IPS-18a (cell line): ENCODE measurements around the gene MYH14.
"Not testable (repeated sequence)": the region's sequence is repeated elsewhere in the genome, so short reads cannot be mapped to it uniquely, and the experiment has no call there.

Source experiments
- H3K27ac ChIP-seq: one replicate; pipeline ENCODE4 v1.5.1; 2013; ENCODE audit warnings: low read length
- H3K27me3 ChIP-seq: one replicate; pipeline ENCODE4 v1.6.1; 2013; ENCODE audit warnings: mild to moderate bottlenecking, low read length; ENCODE audit not compliant: control insufficient read depth, insufficient read depth
- H3K36me3 ChIP-seq: one replicate; pipeline ENCODE4 v1.6.1; 2013; ENCODE audit warnings: low read depth, low read length; ENCODE audit not compliant: control insufficient read depth
- H3K4me1 ChIP-seq: one replicate; pipeline ENCODE4 v1.6.1; 2013; ENCODE audit warnings: low read depth, low read length; ENCODE audit not compliant: control insufficient read depth
- H3K4me3 ChIP-seq: one replicate; pipeline ENCODE4 v1.5.1; 2013; ENCODE audit warnings: low read length
- H3K9ac ChIP-seq: one replicate; pipeline ENCODE4 v1.6.1; 2013; ENCODE audit warnings: mild to moderate bottlenecking, low read length, moderate library complexity
- H3K9me3 ChIP-seq: one replicate; pipeline ENCODE4 v1.6.1; 2013; ENCODE audit warnings: low read depth, low read length; ENCODE audit not compliant: control insufficient read depth

The MYH14 gene

GRCh38 chr19:50331221-50331993, 128.0 kb downstream of the MYH14 start:
- Histone ChIP-seq H3K9me3 (no peaks in the 10 kb centered on the region), H3K9ac (peak overlapping the region; percentile 90), H3K27me3 (peaks cover 20% of the 10 kb centered on the region), H3K4me1 (peaks cover 20% of the 10 kb centered on the region), H3K36me3 (no peaks in the 10 kb centered on the region), H3K4me3 (peak overlapping the region; percentile 90), H3K27ac (no peak overlapping the region)

GRCh38 chr19:50331994-50332243, 128.5 kb downstream of the MYH14 start:
- H3K36me3 ChIP-seq: no peaks in the 10 kb centered on the region
- peaks cover 20% of the 10 kb centered on the region for H3K4me1 ChIP-seq
- no peak overlapping the region for H3K27ac ChIP-seq
- H3K9me3 ChIP-seq: no peaks in the 10 kb centered on the region
- peaks cover 15% of the 10 kb centered on the region for H3K27me3 ChIP-seq
- peak overlapping the region; percentile 90 for H3K4me3 ChIP-seq
- peak overlapping the region; percentile 90 for H3K9ac ChIP-seq

- H3K27ac ChIP-seq: peak overlapping the region; percentile 93
- H3K36me3 ChIP-seq: no peaks in the 10 kb centered on the region
These were observed 129.0 kb downstream of the MYH14 start for GRCh38 chr19:50332244-50333038.

GRCh38 chr19:50333235-50333736, 129.9 kb downstream of the MYH14 start:
- H3K9ac ChIP-seq: peak overlapping the region; percentile 90
- H3K4me1 ChIP-seq: peaks cover 17% of the 10 kb centered on the region
- peak overlapping the region; percentile 90 for H3K4me3 ChIP-seq
- no peaks in the 10 kb centered on the region for H3K9me3 ChIP-seq
- H3K27me3 ChIP-seq: peaks cover 3% of the 10 kb centered on the region
- no peaks in the 10 kb centered on the region for H3K36me3 ChIP-seq
- peak overlapping the region; percentile 93 for H3K27ac ChIP-seq

More at GRCh38 chr19:50332244-50333038, 129.0 kb downstream of the MYH14 start:
- Histone ChIP-seq H3K4me1 (peaks cover 17% of the 10 kb centered on the region), H3K27me3 (peaks cover 10% of the 10 kb centered on the region), H3K9ac (peak overlapping the region; percentile 90), H3K4me3 (peak overlapping the region; percentile 90), H3K9me3 (no peaks in the 10 kb centered on the region)

- Histone ChIP-seq H3K27ac (peak overlapping the region; percentile 21), H3K9me3 (no peaks in the 10 kb centered on the region), H3K4me1 (peaks cover 17% of the 10 kb centered on the region), H3K9ac (peak overlapping the region; percentile 65), H3K4me3 (peak overlapping the region; percentile 90), H3K27me3 (no peaks in the 10 kb centered on the region), H3K36me3 (no peaks in the 10 kb centered on the region)
These were observed 130.6 kb downstream of the MYH14 start for GRCh38 chr19:50333737-50334617.

- Histone ChIP-seq H3K9ac (no peak overlapping the region), H3K9me3 (no peaks in the 10 kb centered on the region), H3K27ac (no peak overlapping the region), H3K27me3 (no peaks in the 10 kb centered on the region), H3K4me3 (no peak overlapping the region), H3K4me1 (peaks cover 17% of the 10 kb centered on the region), H3K36me3 (no peaks in the 10 kb centered on the region)
These were observed 131.5 kb downstream of the MYH14 start for GRCh38 chr19:50334741-50335421.

GRCh38 chr19:50337031-50337430, 133.6 kb downstream of the MYH14 start:
- not testable (repeated sequence) for H3K9ac ChIP-seq, H3K9me3 ChIP-seq

GRCh38 chr19:50340331-50340730, 136.9 kb downstream of the MYH14 start:
- Histone ChIP-seq H3K4me3 (no peak overlapping the region), H3K9me3 (no peaks in the 10 kb centered on the region), H3K4me1 (no peaks in the 10 kb centered on the region), H3K27me3 (no peaks in the 10 kb centered on the region), H3K36me3 (no peaks in the 10 kb centered on the region), H3K9ac (no peak overlapping the region), H3K27ac (no peak overlapping the region)

More at GRCh38 chr19:50337031-50337430, 133.6 kb downstream of the MYH14 start:
- H3K27ac ChIP-seq, H3K4me1 ChIP-seq, H3K36me3 ChIP-seq, H3K4me3 ChIP-seq, H3K27me3 ChIP-seq: not testable (repeated sequence)

- Histone ChIP-seq H3K27me3 (no peaks in the 10 kb centered on the region), H3K36me3 (no peaks in the 10 kb centered on the region), H3K4me3 (no peak overlapping the region), H3K4me1 (no peaks in the 10 kb centered on the region), H3K27ac (no peak overlapping the region), H3K9ac (no peak overlapping the region), H3K9me3 (no peaks in the 10 kb centered on the region)
These were observed 137.7 kb downstream of the MYH14 start for GRCh38 chr19:50341091-50341564.

GRCh38 chr19:50344661-50345318, 141.4 kb downstream of the MYH14 start:
- Histone ChIP-seq H3K27me3 (no peaks in the 10 kb centered on the region), H3K27ac (no peak overlapping the region), H3K9ac (no peak overlapping the region), H3K4me1 (no peaks in the 10 kb centered on the region), H3K36me3 (no peaks in the 10 kb centered on the region), H3K9me3 (no peaks in the 10 kb centered on the region), H3K4me3 (no peak overlapping the region)
